HCT116 (cell line): Measurements from ENCODE around the gene TGFBR3.

ENCODE experiments used
- EZH2 ChIP-seq: fragments of 200-600 bp; sonication (generic); IDR thresholded peaks from 2 replicates; pipeline ENCODE4 v1.6.1; 2017; ENCODE audit warnings: antibody characterized with exemption, mixed run types
- POLR2AphosphoS5 ChIP-seq: IDR thresholded peaks from 2 replicates; pipeline ENCODE4 v1.6.1; 2011; ENCODE audit warnings: mild to moderate bottlenecking, low read depth, low read length, moderate library complexity

DNA sequence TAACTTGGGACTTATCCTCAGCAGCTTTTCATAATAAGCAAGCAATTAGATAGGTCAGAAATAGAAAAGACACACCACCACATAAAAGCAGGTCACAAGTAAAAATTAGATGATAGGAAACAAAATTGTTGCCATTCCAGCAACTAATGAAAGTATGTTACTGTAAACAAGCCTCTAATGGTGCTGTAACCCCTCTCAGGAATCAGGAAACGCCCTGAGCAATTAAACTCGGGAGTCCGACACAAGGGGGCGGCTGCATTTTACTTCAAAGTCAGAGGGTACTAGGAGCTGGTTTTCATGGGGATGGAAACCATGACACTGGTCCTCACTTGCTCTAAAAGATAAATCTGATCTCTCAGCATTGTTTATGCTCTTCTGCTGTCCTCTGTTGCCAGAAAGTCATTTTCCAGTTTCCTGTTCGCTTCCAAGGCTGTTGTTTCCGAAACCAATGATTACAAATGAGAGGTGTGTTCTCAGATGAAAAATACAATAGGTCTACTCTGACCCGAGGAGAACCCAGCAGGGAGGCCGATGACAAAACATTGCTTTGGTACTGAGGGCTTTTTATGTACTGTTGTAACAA, 93.4 kb downstream of the TGFBR3 start:
- TF ChIP-seq EZH2 (no peak), POLR2AphosphoS5 (no peak)
